Hematopoietic multipotent progenitor cell treated with erythropoietin and hydrocortisone succinate and interleukin-3 and kit ligand, for 8 days (in vitro differentiated cells): ENCODE results near the gene LRP1.

Source experiments
- DNase-seq: peaks from one replicate; pipeline ENCODE4 v3.0.0-alpha.2; 2015

The LRP1 gene

GRCh38 chr12:57213763-57214397 is 85.6 kb downstream of the LRP1 start:
- DNase-seq: no peak

GRCh38 chr12:57214398-57214781 is 86.1 kb downstream of the LRP1 start:
- DNase-seq: peak; percentile 66

GRCh38 chr12:57215065-57215464 is 86.8 kb downstream of the LRP1 start:
- no peak for DNase-seq

- no peak for DNase-seq
These were observed 87.4 kb downstream of the LRP1 start for GRCh38 chr12:57215668-57216013.

- no peak for DNase-seq
These were observed 88.0 kb downstream of the LRP1 start, which contains the start of gene NXPH4 for GRCh38 chr12:57216014-57216911. Gene NXPH4, plus strand, starts transcription at chr12:57216794. Its CDS starts 176 bp downstream, at chr12:57216970.

- DNase-seq: no peak
These were observed 88.9 kb downstream of the LRP1 start for GRCh38 chr12:57216921-57217879.

- no peak for DNase-seq
These were observed 90.0 kb downstream of the LRP1 start for GRCh38 chr12:57218030-57218853.

- no peak for DNase-seq
These were observed 91.1 kb downstream of the LRP1 start for GRCh38 chr12:57219205-57219992.

- DNase-seq: no peak
These were observed 91.9 kb downstream of the LRP1 start for GRCh38 chr12:57219993-57220754.

- no peak for DNase-seq
These were observed 92.5 kb downstream of the LRP1 start for GRCh38 chr12:57220770-57221168.

- DNase-seq: no peak
These were observed 93.1 kb downstream of the LRP1 start for GRCh38 chr12:57221169-57221917.

- DNase-seq: no peak
These were observed 94.3 kb downstream of the LRP1 start for GRCh38 chr12:57222286-57223190.

GRCh38 chr12:57223191-57224165 is 95.2 kb downstream of the LRP1 start:
- DNase-seq: no peak

GRCh38 chr12:57224278-57224972 is 96.1 kb downstream of the LRP1 start:
- no peak for DNase-seq

GRCh38 chr12:57224973-57225679 is 96.8 kb downstream of the LRP1 start:
- peak; percentile 68 for DNase-seq

GRCh38 chr12:57225680-57226210 is 97.5 kb downstream of the LRP1 start:
- DNase-seq: no peak
